ENCODE measurements around the gene UST.

- TF ChIP-seq, protein P1, sequence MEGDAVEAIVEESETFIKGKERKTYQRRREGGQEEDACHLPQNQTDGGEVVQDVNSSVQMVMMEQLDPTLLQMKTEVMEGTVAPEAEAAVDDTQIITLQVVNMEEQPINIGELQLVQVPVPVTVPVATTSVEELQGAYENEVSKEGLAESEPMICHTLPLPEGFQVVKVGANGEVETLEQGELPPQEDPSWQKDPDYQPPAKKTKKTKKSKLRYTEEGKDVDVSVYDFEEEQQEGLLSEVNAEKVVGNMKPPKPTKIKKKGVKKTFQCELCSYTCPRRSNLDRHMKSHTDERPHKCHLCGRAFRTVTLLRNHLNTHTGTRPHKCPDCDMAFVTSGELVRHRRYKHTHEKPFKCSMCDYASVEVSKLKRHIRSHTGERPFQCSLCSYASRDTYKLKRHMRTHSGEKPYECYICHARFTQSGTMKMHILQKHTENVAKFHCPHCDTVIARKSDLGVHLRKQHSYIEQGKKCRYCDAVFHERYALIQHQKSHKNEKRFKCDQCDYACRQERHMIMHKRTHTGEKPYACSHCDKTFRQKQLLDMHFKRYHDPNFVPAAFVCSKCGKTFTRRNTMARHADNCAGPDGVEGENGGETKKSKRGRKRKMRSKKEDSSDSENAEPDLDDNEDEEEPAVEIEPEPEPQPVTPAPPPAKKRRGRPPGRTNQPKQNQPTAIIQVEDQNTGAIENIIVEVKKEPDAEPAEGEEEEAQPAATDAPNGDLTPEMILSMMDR (conservative IDR thresholded peaks at IDR 0.05) = no peak
- TF ChIP-seq ZFX (IDR thresholded peaks at IDR 0.05) = no peak
These were observed 25.2 kb downstream of the UST start for GRCh38 chr6:148771896-148772554.

Measured in C4-2B (cell line).